ENCODE data around the gene THEMIS2. TPM values are rescaled to one million over a fixed set of nuclear protein-coding genes. Genes with fewer than 3 reads are reported as not detected.

Gene THEMIS2
- total RNA-seq, 1 experiment from 2014 or later, result 17.2 TPM

GRCh38 chr1:27835501-27835900 is 36.8 kb upstream of the THEMIS2 start:
- no peaks in the 10 kb centered on the region for H3K4me1 ChIP-seq (ENCODE audit: insufficient read depth, low read length)
- H3K27me3 Mint-ChIP-seq (ENCODE audit: low read depth), result no peaks in the 10 kb centered on the region
- no peak overlapping the region for H3K18ac ChIP-seq (ENCODE audit: insufficient read length, low read depth, low read length)
- no CpG with 5 or more reads among the region's 1 CpG for WGBS (ENCODE audit: extremely low coverage, insufficient read length, low lambda C conversion rate)
- no peak for DNase-seq
- H3K9ac ChIP-seq (ENCODE audit: extremely low read depth, insufficient read length, low read length), result peak overlapping the region; percentile 33
- no peak overlapping the region for H4K5ac ChIP-seq (ENCODE audit: insufficient read length, low read depth, low read length)
- no peak overlapping the region for H3K4me2 ChIP-seq (ENCODE audit: insufficient read depth, insufficient read length, low read length)
- no peak overlapping the region for H2BK12ac ChIP-seq (ENCODE audit: insufficient read length, low read depth, low read length)
- no peak overlapping the region for H2BK120ac ChIP-seq (ENCODE audit: low read depth, low read length, poor library complexity, severe bottlenecking)
- peaks cover 13 to 58% (median 46%) of the 10 kb centered on the region in 3 experiments; a peak in 6 of 7 replicates for H3K36me3 Mint-ChIP-seq (ENCODE audit: insufficient read depth in 1 of 3, low read depth in 3 of 3)
- H3K23me2 ChIP-seq (ENCODE audit: insufficient read length, low read depth, low read length, poor library complexity, severe bottlenecking), result no peaks in the 10 kb centered on the region
- peaks cover 23% of the 10 kb centered on the region for H3K79me2 ChIP-seq (ENCODE audit: insufficient read depth, low read length)
- H3K27ac Mint-ChIP-seq, result no peak overlapping the region; a peak in 1 of 7 replicates
- H3K23ac ChIP-seq (ENCODE audit: insufficient read length, low read depth, low read length), result no peak overlapping the region
- no peak overlapping the region for H3K27ac ChIP-seq (ENCODE audit: insufficient read length, low read depth, low read length)
- no peak overlapping the region for H4K8ac ChIP-seq (replicated peaks; ENCODE audit: insufficient read length, low read depth, low read length)
- no peak overlapping the region for H3K4ac ChIP-seq (ENCODE audit: low read depth, low read length)
- no peak overlapping the region for H2BK15ac ChIP-seq (ENCODE audit: low read depth, low read length)
- no peak for TF ChIP-seq CTCF (conservative IDR thresholded peaks at IDR 0.05)
- H2AFZ ChIP-seq (ENCODE audit: low read length), result no peak overlapping the region
- H3K79me1 ChIP-seq (ENCODE audit: insufficient read depth, low read depth, low read length, poor library complexity, severe bottlenecking), result peaks cover 6% of the 10 kb centered on the region
- no peaks in the 10 kb centered on the region for H4K20me1 ChIP-seq (ENCODE audit: control insufficient read depth, insufficient read depth, insufficient read length)
- no peak overlapping the region for H3T11ph ChIP-seq (ENCODE audit: low read length)
- H2BK20ac ChIP-seq (ENCODE audit: low read depth, low read length, poor library complexity, severe bottlenecking), result no peak overlapping the region
- H3K56ac ChIP-seq (ENCODE audit: insufficient read length, low read depth, low read length), result no peak overlapping the region
- H4K91ac ChIP-seq (ENCODE audit: insufficient read length, low read depth, low read length), result no peak overlapping the region
- no peaks in the 10 kb centered on the region for H3K27me3 ChIP-seq (ENCODE audit: insufficient read depth, low read length)
- peaks cover 11 to 12% of the 10 kb centered on the region in 2 experiments for H3K4me1 Mint-ChIP-seq
- no peak overlapping the region for H2AK5ac ChIP-seq (ENCODE audit: insufficient read length, low read length)
- H3K9me3 Mint-ChIP-seq, result no peaks in the 10 kb centered on the region
- H3K9me3 ChIP-seq (ENCODE audit: control insufficient read depth, low read depth, low read length), result no peaks in the 10 kb centered on the region
- H3K4me3 Mint-ChIP-seq, result no peak overlapping the region
- no peak overlapping the region for H3K14ac ChIP-seq (ENCODE audit: insufficient read depth, low read length)
- no peak overlapping the region for H2BK5ac ChIP-seq (ENCODE audit: insufficient read length, low read length)

Measured in H9 (cell line).